ENCODE data around the gene BMS1.
"Not testable (repeated sequence)": the region's sequence is repeated elsewhere in the genome, so short reads cannot be mapped to it uniquely, and the experiment has no call there.

BMS1 gene

GRCh38 chr10:42867571-42867970 lies 85.0 kb downstream of the BMS1 start:
- Mint-ChIP-seq H3K27me3 (ENCODE audit: low read depth, poor library complexity) (peaks cover 51% of the 10 kb centered on the region), H3K4me1 (peaks cover 10% of the 10 kb centered on the region), H3K27ac (no peak overlapping the region), H3K4me3 (no peak overlapping the region), H3K36me3 (ENCODE audit: low read depth) (no peaks in the 10 kb centered on the region), H3K9me3 (no peaks in the 10 kb centered on the region)
- DNase-seq: no peak
- TF ChIP-seq, protein P1, sequence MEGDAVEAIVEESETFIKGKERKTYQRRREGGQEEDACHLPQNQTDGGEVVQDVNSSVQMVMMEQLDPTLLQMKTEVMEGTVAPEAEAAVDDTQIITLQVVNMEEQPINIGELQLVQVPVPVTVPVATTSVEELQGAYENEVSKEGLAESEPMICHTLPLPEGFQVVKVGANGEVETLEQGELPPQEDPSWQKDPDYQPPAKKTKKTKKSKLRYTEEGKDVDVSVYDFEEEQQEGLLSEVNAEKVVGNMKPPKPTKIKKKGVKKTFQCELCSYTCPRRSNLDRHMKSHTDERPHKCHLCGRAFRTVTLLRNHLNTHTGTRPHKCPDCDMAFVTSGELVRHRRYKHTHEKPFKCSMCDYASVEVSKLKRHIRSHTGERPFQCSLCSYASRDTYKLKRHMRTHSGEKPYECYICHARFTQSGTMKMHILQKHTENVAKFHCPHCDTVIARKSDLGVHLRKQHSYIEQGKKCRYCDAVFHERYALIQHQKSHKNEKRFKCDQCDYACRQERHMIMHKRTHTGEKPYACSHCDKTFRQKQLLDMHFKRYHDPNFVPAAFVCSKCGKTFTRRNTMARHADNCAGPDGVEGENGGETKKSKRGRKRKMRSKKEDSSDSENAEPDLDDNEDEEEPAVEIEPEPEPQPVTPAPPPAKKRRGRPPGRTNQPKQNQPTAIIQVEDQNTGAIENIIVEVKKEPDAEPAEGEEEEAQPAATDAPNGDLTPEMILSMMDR (IDR thresholded peaks at IDR 0.05): no peak

DNA sequence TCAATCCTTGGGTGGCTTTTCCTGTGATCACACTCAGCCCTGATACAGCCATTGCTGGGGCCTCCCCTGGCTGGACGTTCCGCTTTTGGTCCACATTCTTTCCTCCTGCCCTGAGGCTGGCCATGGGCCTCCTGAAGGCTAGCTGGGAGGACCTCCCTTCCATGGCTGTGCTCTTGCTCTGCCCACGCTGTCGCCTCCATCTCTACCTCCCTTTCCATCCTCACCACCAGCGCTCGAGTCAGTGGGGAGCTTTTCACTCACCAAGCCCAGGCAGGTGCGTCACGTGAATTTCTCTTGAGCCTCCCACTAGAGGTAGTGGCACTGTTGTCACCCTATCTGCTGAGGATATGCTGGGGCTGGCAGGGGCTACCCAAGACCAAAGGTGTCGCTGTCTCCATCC lies 85.9 kb downstream of the BMS1 start:
- H3K4me3 Mint-ChIP-seq: no peak overlapping the region
- H3K27ac Mint-ChIP-seq: no peak overlapping the region

GRCh38 chr10:42869977-42870350 lies 87.4 kb downstream of the BMS1 start:
- Mint-ChIP-seq H3K4me1 (peaks cover 10% of the 10 kb centered on the region), H3K27me3 (ENCODE audit: low read depth, poor library complexity) (peaks cover 47% of the 10 kb centered on the region), H3K36me3 (ENCODE audit: low read depth) (no peaks in the 10 kb centered on the region), H3K27ac (no peak overlapping the region), H3K9me3 (no peaks in the 10 kb centered on the region), H3K4me3 (no peak overlapping the region)
- TF ChIP-seq, protein P1 (IDR thresholded peaks at IDR 0.05): no peak
- DNase-seq: no peak

More for the DNA sequence above, 85.9 kb downstream of the BMS1 start:
- Mint-ChIP-seq H3K4me1 (peaks cover 10% of the 10 kb centered on the region), H3K36me3 (ENCODE audit: low read depth) (no peaks in the 10 kb centered on the region), H3K9me3 (no peaks in the 10 kb centered on the region), H3K27me3 (ENCODE audit: low read depth, poor library complexity) (peaks cover 52% of the 10 kb centered on the region)
- DNase-seq: no peak
- TF ChIP-seq, protein P1 (IDR thresholded peaks at IDR 0.05): no peak

GRCh38 chr10:42871138-42871641 lies 88.6 kb downstream of the BMS1 start:
- H3K9me3 Mint-ChIP-seq; H3K27ac Mint-ChIP-seq; H3K36me3 Mint-ChIP-seq (ENCODE audit: low read depth); DNase-seq; H3K4me3 Mint-ChIP-seq: not testable (repeated sequence)
- peaks cover 17% of the 10 kb centered on the region for H3K4me1 Mint-ChIP-seq
- peaks cover 39% of the 10 kb centered on the region for H3K27me3 Mint-ChIP-seq (ENCODE audit: low read depth, poor library complexity)

GRCh38 chr10:42871823-42872222 lies 89.2 kb downstream of the BMS1 start:
- no peak overlapping the region for H3K27ac Mint-ChIP-seq

DNA sequence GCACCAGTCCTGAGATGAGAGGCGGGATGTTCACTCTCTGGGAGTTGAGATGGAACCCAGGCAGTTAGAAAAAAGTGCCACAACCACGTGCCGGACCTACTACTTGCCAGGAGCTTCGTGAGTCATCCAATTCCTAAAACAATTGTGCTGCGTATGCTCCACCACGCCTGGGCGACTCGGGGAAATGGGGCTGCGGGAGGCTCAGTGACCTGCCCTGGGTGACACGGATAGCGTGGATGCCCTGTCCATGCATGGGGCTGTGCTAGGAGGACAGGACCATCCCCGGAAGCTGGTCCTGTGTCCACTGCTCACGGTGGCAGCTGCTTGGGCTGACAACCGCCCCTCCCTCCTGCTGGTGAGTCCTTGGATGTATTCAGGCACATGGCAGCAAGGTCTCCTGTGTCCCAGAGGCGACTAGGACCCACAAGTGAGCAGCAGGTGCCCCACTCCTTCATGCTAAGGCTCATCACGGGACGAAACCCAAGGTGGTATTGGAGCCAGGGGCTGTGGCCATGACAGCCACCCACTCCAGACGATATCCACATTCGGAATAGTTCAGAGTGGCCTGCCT lies 90.4 kb downstream of the BMS1 start:
- Mint-ChIP-seq H3K27me3 (ENCODE audit: low read depth, poor library complexity) (peaks cover 25% of the 10 kb centered on the region), H3K4me1 (peaks cover 17% of the 10 kb centered on the region), H3K27ac (no peak overlapping the region), H3K36me3 (ENCODE audit: low read depth) (no peaks in the 10 kb centered on the region), H3K4me3 (no peak overlapping the region), H3K9me3 (no peaks in the 10 kb centered on the region)
- TF ChIP-seq, protein P1 (IDR thresholded peaks at IDR 0.05): no peak
- DNase-seq: no peak

More at GRCh38 chr10:42871823-42872222, 89.2 kb downstream of the BMS1 start:
- Mint-ChIP-seq H3K27me3 (ENCODE audit: low read depth, poor library complexity) (peaks cover 34% of the 10 kb centered on the region), H3K4me3 (no peak overlapping the region), H3K9me3 (no peaks in the 10 kb centered on the region), H3K36me3 (ENCODE audit: low read depth) (no peaks in the 10 kb centered on the region), H3K4me1 (peaks cover 17% of the 10 kb centered on the region)
- TF ChIP-seq, protein P1 (IDR thresholded peaks at IDR 0.05): no peak
- no peak for DNase-seq

Measured in nephron progenitor cell (in vitro differentiated cells).